CD14-positive monocyte (primary cell): ENCODE measurements around the gene SPON2. TPM values are rescaled to one million over a fixed set of nuclear protein-coding genes. Genes with fewer than 3 reads are reported as not detected.
A peak's percentile ranks its signal among the peaks of the same experiment; 100 is the strongest.

Experiments
- DNase-seq, 3 donors: peaks; one replicate each; pipeline ENCODE4 v3.0.0-alpha.2; 2011 to 2022
- H2AFZ ChIP-seq: 2 replicates; pipeline ENCODE4 v1.6.0; 2012; ENCODE audit warnings: mild to moderate bottlenecking, low read depth, low read length, inconsistent platforms; ENCODE audit not compliant: insufficient read depth, poor library complexity, severe bottlenecking
- H3K27ac ChIP-seq, 2 donors: 1 replicate in 1 of 2; 2 replicates in 1 of 2; pipeline ENCODE4 v1.5.1; 2012 to 2013; ENCODE audit warnings: low read length in 2 of 2, control low read depth in 1 of 2, inconsistent platforms in 1 of 2, low read depth in 1 of 2, mild to moderate bottlenecking in 1 of 2
- H3K27me3 ChIP-seq, 2 donors: one replicate each; pipeline versions ENCODE4 v1.6.0 to v1.6.1; 2011 to 2013; ENCODE audit warnings: low read length in 2 of 2; ENCODE audit not compliant: control insufficient read depth in 2 of 2, insufficient read depth in 2 of 2
- H3K36me3 ChIP-seq, 2 donors: replicated peaks in 1 of 2; 1 replicate in 1 of 2; 2 replicates in 1 of 2; pipeline versions ENCODE4 v1.5.1 to v1.6.1; 2012 to 2013; ENCODE audit warnings: low read length in 2 of 2, control low read depth in 1 of 2, inconsistent platforms in 1 of 2, mild to moderate bottlenecking in 1 of 2; ENCODE audit not compliant: insufficient read depth in 2 of 2, control insufficient read depth in 1 of 2
- H3K4me1 ChIP-seq, 2 donors: 1 replicate in 1 of 2; 2 replicates in 1 of 2; pipeline versions ENCODE4 v1.5.1 to v1.6.1; 2012 to 2013; ENCODE audit warnings: low read length in 2 of 2, control low read depth in 1 of 2, inconsistent platforms in 1 of 2, mild to moderate bottlenecking in 1 of 2, moderate library complexity in 1 of 2; ENCODE audit not compliant: insufficient read depth in 2 of 2, control insufficient read depth in 1 of 2
- H3K4me2 ChIP-seq: replicated peaks from 2 replicates; pipeline ENCODE3; 2012; ENCODE audit warnings: low read length, moderate library complexity, mild to moderate bottlenecking; ENCODE audit not compliant: poor library complexity, severe bottlenecking; ENCODE audit errors: extremely low read depth
- H3K4me3 ChIP-seq, 3 experiments: fragments of 200-600 bp in 1 of 3; sonication (generic) in 1 of 3; replicated peaks in 1 of 3; 1 replicate in 2 of 3; 2 replicates in 1 of 3; pipeline ENCODE4 v1.5.1; 2011 to 2013; ENCODE audit warnings: low read length in 3 of 3, mild to moderate bottlenecking in 3 of 3, control low read depth in 2 of 3, low read depth in 2 of 3, inconsistent platforms in 1 of 3, moderate library complexity in 1 of 3
- H3K79me2 ChIP-seq: 2 replicates; pipeline ENCODE4 v1.6.0; 2012; ENCODE audit warnings: mild to moderate bottlenecking, control low read depth, inconsistent platforms, low read length, moderate library complexity; ENCODE audit not compliant: insufficient read depth
- H3K9ac ChIP-seq: 2 replicates; pipeline ENCODE4 v1.6.0; 2017; ENCODE audit warnings: low read length, mild to moderate bottlenecking; ENCODE audit not compliant: insufficient read depth, poor library complexity, severe bottlenecking
- H3K9me3 ChIP-seq, 2 donors: replicated peaks in 1 of 2; 1 replicate in 1 of 2; 2 replicates in 1 of 2; pipeline versions ENCODE4 v1.5.1 to v1.6.1; 2012 to 2013; ENCODE audit warnings: low read length in 2 of 2, control low read depth in 1 of 2; ENCODE audit not compliant: control insufficient read depth in 1 of 2, insufficient read depth in 1 of 2
- H4K20me1 ChIP-seq: 2 replicates; pipeline ENCODE4 v1.6.0; 2012; ENCODE audit warnings: mild to moderate bottlenecking, low read length, control low read depth, moderate library complexity; ENCODE audit not compliant: insufficient read depth
- H3K27ac Mint-ChIP-seq, 7 donors: one replicate each; pipeline ENCODE4 v1.8.0; 2020; ENCODE audit warnings: mild to moderate bottlenecking in 7 of 7, mixed read lengths in 7 of 7, moderate library complexity in 6 of 7, inconsistent platforms in 2 of 7
- H3K27me3 Mint-ChIP-seq, 3 donors: one replicate each; pipeline ENCODE4 v1.8.0; 2021 to 2022; ENCODE audit warnings: low read depth in 3 of 3, mild to moderate bottlenecking in 3 of 3, mixed read lengths in 3 of 3, moderate library complexity in 3 of 3, inconsistent platforms in 1 of 3
- H3K36me3 Mint-ChIP-seq, 2 donors: one replicate each; pipeline ENCODE4 v1.8.0; 2020; ENCODE audit warnings: mixed read lengths in 2 of 2, inconsistent platforms in 1 of 2, mild to moderate bottlenecking in 1 of 2
- H3K4me1 Mint-ChIP-seq: one replicate; pipeline ENCODE4 v1.8.0; 2020; ENCODE audit warnings: mild to moderate bottlenecking, mixed read lengths
- H3K4me3 Mint-ChIP-seq, 2 donors: one replicate each; pipeline ENCODE4 v1.8.0; 2020; ENCODE audit warnings: mild to moderate bottlenecking in 2 of 2, mixed read lengths in 2 of 2, moderate library complexity in 1 of 2
- H3K9me3 Mint-ChIP-seq, 7 donors: one replicate each; pipeline ENCODE4 v1.8.0; 2020 to 2022; ENCODE audit warnings: mixed read lengths in 7 of 7, mild to moderate bottlenecking in 6 of 7, moderate library complexity in 6 of 7, inconsistent platforms in 2 of 7
- CTCF ChIP-seq: fragments of 200-600 bp; IDR thresholded peaks from one replicate; pipeline ENCODE4 v1.8.0; 2022; ENCODE audit warnings: antibody characterized with exemption, mild to moderate bottlenecking
- WGBS: methylation state at CpG from one replicate; pipeline ENCODE4 v1.1.5; 2013; ENCODE audit warnings: missing lambda C conversion rate; ENCODE audit not compliant: insufficient coverage; 5-methylcytosine and 5-hydroxymethylcytosine counted together
- intact Hi-C, 2 donors: fragments of 100-400 bp; cut with micrococcal nuclease; formaldehyde crosslinking; loops; one replicate each; pipeline versions ENCODE4 v1.15.0 to v1.15.1; 2023
- polyA plus RNA-seq, 3 donors: library from polyadenylated mRNA; depleted of rRNA in 1 of 3; unstranded in 2 of 3; stranded (reverse) in 1 of 3; fragments of 300-500 nt in 2 of 3; fragments of >200 nt in 1 of 3; fragmentation: Illumina TruSeq in 2 of 3; gene quantifications; 1 replicate in 2 of 3; 2 replicates in 1 of 3; pipeline ENCODE4 v1.2.3, GENCODE V29; 2012 to 2021

SPON2 gene
- polyA plus RNA-seq, 3 donors, result 0.74 to 1.4 (median 0.90) TPM

GRCh38 chr4:1215141-1216075 lies 43.0 kb upstream of the SPON2 start:
- no peak for TF ChIP-seq CTCF
- Histone ChIP-seq H3K27ac (no peak overlapping the region), H3K36me3 (peaks cover 52 to 66% of the 10 kb centered on the region in 2 donors), H3K4me2 (no peak overlapping the region), H3K4me3 (no peak overlapping the region), H3K9ac (no peak overlapping the region), H3K4me1 (peaks cover 32 to 39% of the 10 kb centered on the region in 2 donors), H3K79me2 (peaks cover 17% of the 10 kb centered on the region), H3K9me3 (no peaks in the 10 kb centered on the region), H4K20me1 (peaks cover 84% of the 10 kb centered on the region), H2AFZ (no peak overlapping the region), H3K27me3 (no peaks in the 10 kb centered on the region)
- H3K4me3 Mint-ChIP-seq, result no peak overlapping the region
- 95% methylated on average over 28 of the region's 31 CpGs for WGBS
- intact Hi-C loops, result loop anchor here in 1 of 2 donors (10.0 kb wide), 1 partner anchor 51 kb away; no protein-coding TSS in a partner anchor
- H3K27me3 Mint-ChIP-seq, result peaks cover 0 to 2% (median 0%) of the 10 kb centered on the region in 3 donors
- peaks cover 46 to 70% of the 10 kb centered on the region in 2 donors for H3K36me3 Mint-ChIP-seq
- H3K9me3 Mint-ChIP-seq, result no peaks in the 10 kb centered on the region
- peaks cover 40% of the 10 kb centered on the region for H3K4me1 Mint-ChIP-seq
- no peak for DNase-seq
- no peak overlapping the region for H3K27ac Mint-ChIP-seq

GRCh38 chr4:1214101-1215095 lies 42.0 kb upstream of the SPON2 start:
- DNase-seq, result no peak
- 95% methylated on average over 39 of the region's 48 CpGs for whole genome bisulfite sequencing

More at GRCh38 chr4:1214101-1215095, 42.0 kb upstream of the SPON2 start:
- TF ChIP-seq CTCF, result no peak
- H3K4me1 Mint-ChIP-seq, result peaks cover 31% of the 10 kb centered on the region
- H4K20me1 ChIP-seq, result peaks cover 79% of the 10 kb centered on the region
- H3K36me3 ChIP-seq, result peaks cover 53 to 68% of the 10 kb centered on the region in 2 donors
- peaks cover 25 to 29% of the 10 kb centered on the region in 2 donors for H3K4me1 ChIP-seq
- no peak overlapping the region for H3K9ac ChIP-seq
- H3K27ac Mint-ChIP-seq, result peak overlapping the region in 1 of 7 donors; percentile 16
- no peaks in the 10 kb centered on the region for H3K27me3 ChIP-seq
- no peak overlapping the region for H3K4me3 Mint-ChIP-seq
- intact Hi-C loops, result loop anchor here in 1 of 2 donors (10.0 kb wide), 1 partner anchor 50 kb away; no protein-coding TSS in a partner anchor
- H3K79me2 ChIP-seq, result peaks cover 17% of the 10 kb centered on the region
- H3K9me3 Mint-ChIP-seq, result peaks cover 0 to 1% (median 0%) of the 10 kb centered on the region in 7 donors
- peaks cover 44 to 76% of the 10 kb centered on the region in 2 donors for H3K36me3 Mint-ChIP-seq
- no peak overlapping the region for H3K4me2 ChIP-seq
- no peak overlapping the region for H3K4me3 ChIP-seq
- H3K27ac ChIP-seq, result no peak overlapping the region
- peaks cover 0 to 2% (median 0%) of the 10 kb centered on the region in 3 donors for H3K27me3 Mint-ChIP-seq
- H3K9me3 ChIP-seq, result no peaks in the 10 kb centered on the region
- H2AFZ ChIP-seq, result no peak overlapping the region
